ENCODE data around the gene BMAL2.

The BMAL2 gene

GRCh38 chr12:27330846-27331245, 1.8 kb upstream of the BMAL2 start:
- DNase-seq = no peak

GRCh38 chr12:27331291-27331926, 1.2 kb upstream of the BMAL2 start:
- DNase-seq = no peak

DNA sequence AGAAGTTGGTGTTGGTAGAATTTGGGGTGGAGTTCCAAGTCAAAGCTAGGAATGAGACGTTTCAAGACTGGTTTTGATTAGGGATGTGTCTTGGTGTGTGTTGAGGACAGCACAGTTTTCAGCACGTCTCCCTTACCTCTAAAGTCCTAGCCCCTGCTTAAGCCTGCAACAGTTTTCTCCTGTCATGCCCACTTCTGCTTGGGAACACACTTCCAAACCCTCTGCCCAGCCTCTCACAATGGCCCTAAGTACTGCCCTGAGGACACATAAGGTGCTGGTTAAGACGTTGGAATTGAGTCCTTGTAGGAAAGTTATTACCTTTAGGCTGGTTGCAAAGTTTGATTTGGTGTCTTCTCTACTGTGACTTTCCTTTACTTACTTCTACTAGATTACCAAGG, 710 bp upstream of the BMAL2 start:
- no peak for DNase-seq

- DNase-seq = no peak
These were observed 276 bp upstream of the BMAL2 start for GRCh38 chr12:27332407-27332713.

DNA sequence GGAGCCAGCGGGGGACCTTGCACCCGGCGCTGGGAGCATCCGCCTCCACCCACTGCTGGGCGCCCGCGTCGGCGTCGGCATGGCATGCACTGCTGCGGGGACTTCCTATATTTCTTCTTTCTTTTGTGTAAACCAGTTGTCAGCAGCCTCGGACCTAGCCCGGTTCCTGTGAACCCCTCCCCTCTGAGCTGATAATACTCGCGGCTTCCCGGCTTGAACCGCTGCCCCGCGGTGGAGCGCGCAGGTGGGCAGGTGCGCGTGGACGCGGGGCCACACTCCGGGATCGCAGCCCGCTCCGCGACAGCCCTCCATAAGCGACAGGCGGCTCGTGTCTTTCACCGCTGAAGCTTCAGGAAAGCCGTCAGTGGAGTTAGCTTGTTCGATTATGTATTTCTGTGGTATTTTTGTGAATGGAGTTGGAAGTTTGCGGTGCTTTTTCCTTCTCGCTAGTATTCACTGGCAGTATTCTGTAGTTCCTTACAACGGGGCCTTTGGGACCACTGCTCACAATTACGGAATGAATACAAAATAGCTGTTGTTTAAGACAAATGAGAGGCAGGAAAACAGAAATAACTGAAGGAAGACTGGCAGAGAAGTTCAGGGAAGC, 870 bp downstream of the BMAL2 start:
- no peak for DNase-seq

- no peak for DNase-seq
These were observed 1.5 kb downstream of the BMAL2 start for GRCh38 chr12:27334042-27334720.

DNA sequence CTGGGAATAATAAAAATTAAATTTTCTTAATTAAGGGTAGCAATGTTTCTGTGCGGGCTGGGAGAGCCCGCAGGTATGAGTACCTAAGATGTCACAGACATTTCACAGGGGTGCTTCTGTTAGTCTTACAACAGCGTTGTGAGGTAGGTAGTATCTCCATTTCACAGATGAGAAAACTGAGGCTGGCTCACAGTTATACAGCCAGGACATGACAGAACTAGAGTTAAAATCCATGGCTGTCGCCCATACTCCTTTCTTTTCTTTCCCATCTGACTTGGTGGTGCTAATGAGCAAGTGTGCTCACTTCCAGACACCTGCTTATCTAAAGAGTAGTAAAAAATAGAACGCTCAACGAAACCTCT, 2.1 kb downstream of the BMAL2 start:
- DNase-seq = no peak

GRCh38 chr12:27335364-27336281, 3.0 kb downstream of the BMAL2 start:
- DNase-seq = no peak

DNA sequence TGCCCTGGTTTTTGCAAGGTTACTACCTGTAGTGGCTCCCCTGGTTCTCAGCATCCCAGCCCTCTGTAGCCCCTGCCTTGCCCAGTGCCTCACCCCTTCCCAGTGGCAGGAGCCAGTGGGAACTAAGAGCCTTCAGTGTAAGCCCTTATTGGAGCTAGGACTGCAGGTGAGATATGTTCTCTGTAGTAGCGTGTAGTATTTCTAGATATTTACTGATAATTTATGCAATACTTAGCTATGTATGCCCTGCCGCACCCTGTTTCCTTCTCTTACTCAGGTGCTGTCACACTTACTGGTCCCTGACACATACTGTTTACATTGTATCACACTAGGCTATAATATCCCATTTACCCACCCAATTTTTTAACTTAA, 3.6 kb downstream of the BMAL2 start:
- DNase-seq = no peak

DNA sequence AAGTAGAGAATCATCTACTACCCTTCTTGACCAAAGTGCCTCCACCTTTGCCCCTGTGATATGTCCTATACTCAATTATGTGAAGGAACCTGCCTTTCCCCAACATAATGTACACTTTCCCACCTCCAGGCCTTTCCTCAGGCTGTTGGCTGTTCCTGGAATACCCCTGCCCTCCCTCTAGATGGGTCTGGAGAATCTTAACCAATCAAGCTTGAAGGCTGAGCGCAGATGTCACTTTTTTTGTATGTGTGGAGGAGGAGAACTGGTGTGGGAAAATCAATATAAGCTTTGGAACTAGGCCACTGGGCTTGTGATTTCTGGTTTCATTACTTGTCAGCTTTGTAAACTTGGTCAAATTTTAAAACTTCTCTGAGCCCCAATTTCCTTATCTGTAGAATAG, 4.7 kb downstream of the BMAL2 start:
- DNase-seq = no peak

GRCh38 chr12:27338473-27338872, 5.8 kb downstream of the BMAL2 start:
- DNase-seq = no peak

- DNase-seq = no peak
These were observed 8.3 kb downstream of the BMAL2 start for GRCh38 chr12:27340971-27341370.

DNA sequence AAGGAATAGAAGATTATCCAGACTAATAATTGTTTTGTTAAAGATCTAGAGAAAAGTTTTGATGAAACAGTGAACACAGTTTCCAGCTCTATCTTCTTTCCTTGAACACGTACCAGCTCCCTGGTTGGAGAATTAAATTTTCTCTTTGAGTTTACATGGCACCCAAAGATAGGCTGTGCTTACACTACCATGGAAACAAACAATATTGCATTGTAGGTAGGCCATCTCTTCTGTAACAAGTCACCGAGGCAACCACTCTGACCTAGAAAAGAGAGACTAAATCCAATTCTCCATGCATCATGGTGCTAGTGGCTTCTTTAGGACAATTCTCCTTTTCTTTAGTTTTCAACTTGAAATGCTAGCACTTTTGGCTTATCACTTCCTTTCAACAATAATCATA, 9.9 kb downstream of the BMAL2 start:
- DNase-seq = no peak

- no peak for DNase-seq
These were observed 10.8 kb downstream of the BMAL2 start for GRCh38 chr12:27343255-27344000.

DNA sequence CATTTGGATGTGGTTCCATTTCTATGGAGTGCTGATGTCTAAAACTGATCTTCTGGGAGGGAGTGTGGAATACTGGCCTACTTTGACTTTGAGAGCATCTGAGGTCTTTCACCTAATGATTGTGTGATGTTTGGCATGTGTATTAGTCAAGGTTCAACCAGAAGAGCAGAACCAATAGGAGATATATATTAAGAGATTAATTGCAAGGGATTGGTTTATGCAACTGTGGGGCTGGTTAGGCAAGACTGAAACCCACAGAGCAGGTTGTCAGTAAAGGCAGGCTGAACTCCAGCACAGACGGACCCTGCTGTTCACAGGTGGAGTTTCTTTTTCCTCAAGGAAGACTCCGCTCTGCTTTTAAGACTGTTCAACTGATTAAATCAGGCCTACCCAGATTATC, 11.6 kb downstream of the BMAL2 start:
- DNase-seq = no peak

DNA sequence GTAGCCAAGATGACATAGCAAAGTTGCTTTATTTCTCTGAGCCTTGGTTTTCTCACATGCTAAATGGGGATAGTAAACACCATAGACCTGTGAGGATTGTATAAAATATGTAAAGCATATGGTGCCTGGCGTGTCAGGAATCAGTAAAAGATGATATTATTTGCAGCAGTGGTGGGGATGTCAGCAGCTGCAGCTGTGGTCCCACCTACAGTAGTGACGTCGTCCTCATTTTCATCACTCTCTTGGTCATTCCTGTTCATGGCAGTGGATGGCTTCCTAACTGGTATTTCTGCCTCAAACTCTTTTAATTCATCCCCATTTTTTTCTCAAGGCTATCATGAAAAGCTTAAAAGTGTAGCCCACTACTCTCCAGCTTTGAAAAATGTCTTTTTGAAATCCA, 12.1 kb downstream of the BMAL2 start:
- DNase-seq = no peak

- DNase-seq = no peak
These were observed 12.7 kb downstream of the BMAL2 start for GRCh38 chr12:27345376-27345775.

DNA sequence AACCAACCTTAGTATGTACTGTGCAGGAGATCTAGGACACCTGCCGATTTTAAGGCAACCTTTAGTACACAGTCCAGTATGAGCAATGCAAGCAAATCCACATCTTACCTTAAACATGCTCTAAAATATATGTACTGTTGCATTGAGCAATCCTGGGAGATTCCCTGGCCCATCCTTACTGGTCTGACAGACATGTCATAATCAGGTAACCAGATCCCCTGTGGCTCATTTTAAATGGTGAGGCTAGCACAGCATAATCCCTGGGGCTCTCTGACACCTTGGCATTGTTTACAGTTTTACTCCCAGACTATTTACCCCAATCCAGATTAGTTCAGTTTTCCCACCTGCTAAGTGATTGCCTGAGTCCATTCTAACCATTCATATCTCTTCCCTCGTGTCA, 15.1 kb downstream of the BMAL2 start:
- no peak for DNase-seq

GRCh38 chr12:27351476-27351875, 18.8 kb downstream of the BMAL2 start:
- no peak for DNase-seq

DNA sequence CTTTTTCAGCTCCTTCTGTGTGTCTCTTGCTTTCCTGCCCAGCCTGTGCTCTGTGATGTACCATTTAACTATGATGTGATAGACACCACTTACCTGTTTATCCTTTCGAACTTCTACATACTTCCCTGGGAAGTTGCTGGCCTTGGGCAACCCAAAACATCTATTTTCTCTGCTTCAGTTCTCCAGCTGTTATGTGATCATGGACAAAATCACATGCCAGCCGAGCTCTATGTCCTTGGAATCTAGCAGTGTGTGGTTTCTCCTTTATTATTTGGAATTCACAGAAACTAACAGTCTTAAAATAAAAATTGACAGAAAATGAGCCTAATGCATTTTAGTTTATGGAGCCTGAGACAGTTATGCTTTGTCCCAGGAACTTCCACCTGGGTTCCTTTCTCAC, 22.9 kb downstream of the BMAL2 start:
- DNase-seq = no peak

GRCh38 chr12:27355979-27356378, 23.3 kb downstream of the BMAL2 start:
- no peak for DNase-seq

DNA sequence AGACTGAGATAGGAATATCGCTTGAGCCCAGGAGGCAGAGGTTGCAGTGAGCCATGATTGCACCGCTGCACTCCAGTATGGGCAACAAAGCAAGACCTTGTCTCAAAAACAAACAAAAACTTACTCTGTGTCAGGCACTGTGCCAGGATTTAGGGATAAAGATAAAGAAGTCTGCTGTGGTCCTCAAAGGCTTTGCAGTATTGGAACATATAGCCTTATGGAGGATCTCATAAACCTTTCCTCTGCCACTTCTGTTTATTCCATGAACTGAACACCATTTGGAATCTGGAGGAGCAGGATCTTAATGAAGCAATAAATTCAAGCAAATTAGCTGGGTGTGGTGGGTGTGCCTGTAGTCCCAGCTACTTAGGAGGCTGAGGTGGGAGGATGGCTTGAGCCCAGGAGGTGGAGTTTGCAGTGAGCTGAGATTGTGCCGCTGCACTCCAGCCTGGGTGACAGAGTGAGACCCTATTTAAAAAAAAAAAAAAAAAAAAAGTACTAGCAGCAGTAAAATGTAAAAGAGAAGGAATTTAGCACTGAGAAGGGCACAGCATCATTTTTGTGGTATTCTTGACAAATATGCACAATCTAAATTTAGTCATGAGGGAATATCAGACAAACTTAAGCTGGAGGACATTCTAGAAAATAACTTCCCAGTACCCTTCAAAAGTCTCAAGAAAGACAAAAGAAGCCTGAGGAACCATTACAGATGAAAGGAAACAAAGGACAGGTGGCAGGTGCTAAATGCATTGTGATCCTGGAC, 27.1 kb downstream of the BMAL2 start:
- no peak for DNase-seq
